Posterior vena cava (tissue), 2 donors: ENCODE data around the gene DPM3. TPM values are rescaled to one million over a fixed set of nuclear protein-coding genes. Genes with fewer than 3 reads are reported as not detected.
"Not testable (repeated sequence)": the region's sequence is repeated elsewhere in the genome, so short reads cannot be mapped to it uniquely, and the experiment has no call there.

Source experiments
- DNase-seq: peaks from one replicate; pipeline ENCODE4 v3.0.0-alpha.2; 2020; ENCODE audit warnings: low spot score
- intact Hi-C, 2 donors: fragments of 100-400 bp; cut with DNase I; formaldehyde crosslinking; loops; one replicate each; pipeline versions ENCODE4 v1.14.1 to v1.14.2; 2022 to 2023
- total RNA-seq, 2 donors: library from RNA; stranded (reverse); fragmentation: NEBNext Ultra II Directional; extraction: Animal tissue kit (Norgen Biotek cat#: 25700); gene quantifications; one replicate each; pipeline ENCODE4 v1.2.1, GENCODE V29; 2021
- donor health status: DM: yes; HTN: yes; CAD: no.
- donor health status: DM: yes; HTN: yes; CAD: no.

Gene DPM3
- total RNA-seq, 2 donors from 2014 or later, result 53.1 to 75.2 TPM

DNA sequence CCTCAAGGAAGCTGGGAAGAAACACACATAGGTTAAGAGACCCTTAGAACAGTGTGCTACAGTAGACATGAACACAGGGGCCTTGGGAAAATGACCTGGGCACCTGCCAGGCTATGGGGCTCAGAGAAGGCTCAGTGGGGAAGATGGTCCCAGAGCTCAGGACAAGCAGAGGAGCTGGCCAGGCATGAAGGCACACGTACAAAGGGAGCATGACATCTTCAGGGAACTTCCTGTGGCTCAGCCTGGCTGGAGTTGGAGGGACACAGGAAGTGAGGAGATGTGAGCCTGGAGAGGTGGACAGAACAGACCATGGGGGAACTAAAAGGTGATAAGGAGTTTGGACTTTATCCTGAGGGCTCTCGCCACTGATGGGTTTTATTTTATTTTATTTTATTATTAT lies 8.5 kb downstream of the DPM3 start:
- DNase-seq, result no peak
- intact Hi-C loops, result no loop called here

DNA sequence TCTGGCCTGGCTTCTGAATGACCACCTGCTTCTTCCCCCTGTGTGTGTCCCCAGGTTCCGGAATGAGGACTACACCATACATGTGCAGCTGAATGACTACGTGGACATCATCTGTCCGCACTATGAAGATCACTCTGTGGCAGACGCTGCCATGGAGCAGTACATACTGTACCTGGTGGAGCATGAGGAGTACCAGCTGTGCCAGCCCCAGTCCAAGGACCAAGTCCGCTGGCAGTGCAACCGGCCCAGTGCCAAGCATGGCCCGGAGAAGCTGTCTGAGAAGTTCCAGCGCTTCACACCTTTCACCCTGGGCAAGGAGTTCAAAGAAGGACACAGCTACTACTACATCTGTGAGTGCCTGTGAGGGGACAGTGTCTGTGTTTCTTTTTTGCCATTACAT lies 9.0 kb downstream of the DPM3 start:
- intact Hi-C loops, result no loop called here
- DNase-seq, result no peak

DNA sequence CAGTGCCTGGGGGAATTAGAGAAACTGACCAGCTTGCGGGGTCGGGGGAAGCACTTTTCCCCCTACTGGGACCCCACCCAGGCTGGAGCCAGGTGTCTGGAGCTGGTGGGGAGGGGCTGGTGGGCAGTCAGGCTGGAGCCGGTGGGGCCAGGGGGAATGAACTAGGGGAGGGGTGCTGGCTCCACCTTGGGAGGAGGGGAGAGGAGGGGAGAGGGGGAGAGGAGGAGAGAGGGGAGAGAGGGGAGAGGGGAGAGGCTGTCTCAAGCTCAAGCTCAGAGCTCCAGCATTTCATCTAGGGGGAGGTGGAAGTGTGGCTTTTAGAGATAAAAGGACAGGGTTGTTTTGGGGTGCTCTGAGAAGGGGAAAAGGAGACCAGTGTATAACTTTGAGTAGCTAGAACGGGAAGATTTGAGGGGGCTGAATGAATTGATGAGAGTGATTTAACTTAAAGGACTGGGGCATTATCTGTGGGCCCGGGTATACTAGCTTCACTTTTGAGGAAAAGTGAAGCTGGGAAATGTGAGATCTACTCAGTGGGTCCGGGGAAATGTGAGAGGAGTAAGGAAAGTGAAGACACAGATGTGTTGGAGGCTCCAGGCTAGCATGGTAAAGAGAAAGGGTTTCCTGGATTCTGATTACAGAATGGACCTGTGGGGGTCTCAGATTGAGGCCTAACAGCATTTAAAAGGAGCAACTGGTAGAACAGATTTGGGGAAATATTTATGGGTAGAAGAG lies 9.9 kb downstream of the DPM3 start:
- DNase-seq, result no peak
- intact Hi-C loops, result no loop called here

DNA sequence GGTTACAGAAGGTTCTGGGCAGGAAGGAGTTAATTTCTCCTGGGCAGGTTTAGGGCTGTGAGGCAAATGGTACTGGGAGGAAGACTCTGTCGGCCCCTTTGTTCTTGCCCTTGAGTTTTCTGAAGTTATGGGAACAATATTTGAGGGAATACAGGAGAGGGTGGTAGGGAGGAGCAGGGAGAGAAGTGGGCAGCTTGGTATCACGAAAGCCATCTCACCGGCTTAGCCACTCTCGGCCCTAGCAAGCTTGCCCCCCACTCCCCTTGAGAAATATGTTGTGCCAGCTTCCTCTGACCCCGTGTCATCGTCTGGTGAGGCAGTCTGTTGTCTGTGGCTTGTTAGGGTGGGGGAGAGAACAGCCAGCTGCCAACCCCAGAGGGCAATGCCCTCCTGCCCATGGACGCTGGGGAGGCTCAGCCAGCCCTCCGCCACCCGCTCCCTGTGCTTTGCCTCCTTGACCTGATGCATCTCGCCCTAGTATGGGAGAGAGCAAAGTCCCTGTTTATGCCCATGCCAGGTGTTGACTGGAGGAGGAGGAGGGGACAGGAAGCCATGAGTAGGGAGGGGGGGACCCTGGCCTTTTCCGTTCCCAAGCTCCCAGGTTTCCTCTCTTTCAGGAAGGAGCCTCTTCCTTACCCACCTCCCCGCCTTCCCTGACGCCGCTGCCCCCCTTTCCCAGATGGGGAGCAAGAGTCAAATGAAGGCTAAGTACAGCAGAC lies 11.4 kb downstream of the DPM3 start:
- intact Hi-C loops, result loop anchor here (1.0 to 5.0 kb wide), 2 partner anchors 37 kb away; no protein-coding TSS in a partner anchor
- no peak for DNase-seq

DNA sequence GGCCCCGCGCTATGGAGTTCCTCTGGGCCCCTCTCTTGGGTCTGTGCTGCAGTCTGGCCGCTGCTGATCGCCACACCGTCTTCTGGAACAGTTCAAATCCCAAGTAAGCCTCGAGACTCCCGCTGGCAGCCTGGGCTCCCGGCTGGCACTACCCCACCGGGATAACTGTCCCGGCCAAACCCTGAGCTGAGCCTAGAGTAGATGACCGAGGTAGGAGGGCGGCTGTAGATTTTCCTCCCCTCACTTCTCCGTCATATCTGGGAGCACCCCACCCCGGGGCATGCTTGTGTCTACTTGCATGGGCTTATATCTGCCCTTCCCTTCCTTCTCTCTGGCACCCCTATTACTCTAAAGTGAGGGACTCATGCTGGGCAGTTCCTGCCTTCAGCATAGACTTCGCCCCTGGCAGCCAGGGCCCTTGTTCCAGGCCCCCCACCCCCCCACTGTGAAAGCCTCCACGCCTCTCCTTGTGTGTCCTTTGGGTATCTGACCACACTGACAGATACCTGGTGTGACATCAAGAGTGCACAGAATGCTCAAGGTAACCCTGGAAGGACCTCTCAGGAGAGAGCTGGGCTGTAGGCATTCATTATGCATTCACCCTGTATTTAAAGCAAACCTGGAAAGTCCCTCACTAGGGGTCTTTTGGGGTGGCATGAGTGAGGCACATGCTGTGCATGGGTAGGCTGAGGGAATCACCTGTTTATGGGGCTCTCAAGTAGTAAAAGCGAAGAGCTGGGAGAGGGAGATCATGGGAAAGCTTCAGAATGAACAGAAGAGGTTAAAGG lies 12.2 kb downstream of the DPM3 start:
- DNase-seq, result no peak
- intact Hi-C loops, result loop anchor here (1.0 to 5.0 kb wide), 2 partner anchors 36 kb away; no protein-coding TSS in a partner anchor

DNA sequence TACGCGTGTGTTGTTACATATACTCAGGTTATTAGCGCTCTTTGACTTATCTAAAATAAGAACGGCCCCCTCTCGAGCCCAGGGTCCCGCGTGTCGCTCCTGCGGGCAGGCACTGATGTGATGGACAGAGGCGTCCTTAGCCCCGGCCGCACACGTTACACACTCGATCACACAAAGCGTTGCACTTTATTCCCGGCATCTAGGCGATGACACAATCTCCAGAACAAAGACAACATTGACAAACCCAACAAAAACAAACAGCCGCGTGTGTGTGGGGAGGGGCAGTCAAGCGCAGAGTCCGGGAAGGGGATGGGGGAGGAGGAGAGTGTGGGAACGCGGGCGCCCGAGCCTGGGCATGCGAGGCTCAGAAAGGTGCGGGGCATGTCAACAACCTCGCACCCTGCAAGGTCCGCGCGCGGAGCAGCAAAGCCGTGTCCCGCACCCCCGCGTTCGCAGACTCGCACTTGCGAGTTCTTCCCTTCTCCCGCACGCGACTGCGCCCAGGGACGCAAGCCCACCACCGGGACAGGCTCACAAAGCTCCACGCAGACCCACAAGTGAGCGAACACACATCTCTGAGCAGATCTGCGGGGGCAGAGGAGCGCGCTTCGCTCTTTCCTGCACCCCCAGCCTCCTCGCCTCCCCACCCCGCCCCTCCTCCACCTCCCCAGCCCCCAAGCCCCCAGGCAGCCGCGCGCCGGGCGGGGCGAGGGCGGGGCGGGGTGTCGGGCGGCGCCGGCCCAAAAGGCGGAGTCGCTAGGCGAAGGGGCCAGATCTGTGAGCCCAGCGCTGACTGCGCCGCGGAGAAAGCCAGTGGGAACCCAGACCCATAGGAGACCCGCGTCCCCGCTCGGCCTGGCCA lies 13.0 kb downstream of the DPM3 start, which contains the start of gene EFNA1:
Gene EFNA1, plus strand, starts transcription at position 772 of the 862 bp plus-strand sequence. CDS start 102 bp downstream, outside the sequence.
- DNase-seq, result peak; percentile 87
- intact Hi-C loops, result loop anchor here in 1 of 2 donors (5.0 kb wide), 1 partner anchor 35 kb away; no protein-coding TSS in a partner anchor

DNA sequence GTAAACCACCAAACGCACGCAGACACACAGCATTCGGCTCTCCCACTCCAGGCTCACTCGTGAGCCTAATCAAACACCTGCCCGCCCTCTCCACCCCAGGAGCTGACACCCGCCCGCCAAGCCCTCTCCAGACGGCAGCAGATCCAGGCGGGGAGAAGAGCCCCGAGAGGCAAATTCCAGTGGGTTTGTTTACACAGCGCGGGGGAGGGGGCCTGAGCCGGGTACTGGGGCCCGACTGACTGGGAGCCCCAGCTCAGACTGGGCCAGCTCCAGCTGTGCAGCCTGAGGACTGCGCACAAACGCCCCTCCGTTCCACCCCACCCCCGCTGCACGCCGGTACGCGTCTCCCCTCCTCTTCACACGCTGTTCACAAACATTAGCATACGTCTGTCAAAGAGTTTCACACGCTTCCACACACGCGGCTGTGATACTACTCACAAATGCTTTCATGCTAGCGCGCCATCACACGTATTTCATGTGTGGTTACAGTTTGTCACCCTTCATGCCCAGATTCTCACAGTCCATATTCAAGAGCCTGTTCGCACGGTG lies 13.7 kb downstream of the DPM3 start:
- intact Hi-C loops, result loop anchor here in 1 of 2 donors (5.0 kb wide), 1 partner anchor 34 kb away; no protein-coding TSS in a partner anchor
- DNase-seq, result no peak

DNA sequence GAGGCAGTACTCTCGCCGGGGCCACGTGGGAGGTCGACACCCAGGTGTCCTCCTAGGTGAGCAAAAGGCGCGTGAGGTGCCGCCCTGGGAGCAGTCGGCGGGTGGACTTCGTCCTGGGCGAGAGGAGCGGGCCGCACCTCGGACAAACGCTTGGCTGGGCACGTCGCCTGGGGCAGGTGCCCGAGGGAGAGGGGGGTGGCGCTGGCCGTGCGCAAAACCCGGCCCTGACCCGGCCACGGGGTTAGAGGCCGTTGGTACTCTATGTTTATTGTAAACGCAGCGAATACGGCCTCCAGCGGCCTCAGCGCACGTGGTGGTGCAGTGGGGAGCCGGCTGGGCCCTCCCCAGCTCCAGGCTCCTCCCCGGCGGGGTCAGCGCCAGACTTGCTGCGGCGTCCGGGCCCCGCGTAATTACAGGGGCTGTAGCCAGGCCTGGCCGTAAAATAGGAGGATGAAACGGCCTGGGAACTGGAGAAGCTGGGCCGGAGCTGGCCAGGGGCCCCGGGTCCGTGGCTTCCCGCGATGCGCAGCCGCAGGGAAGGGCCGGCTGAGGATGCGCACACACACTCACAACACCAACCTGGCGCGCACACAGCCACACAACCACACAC lies 14.3 kb downstream of the DPM3 start:
- intact Hi-C loops, result loop anchor here in 1 of 2 donors (5.0 kb wide), 1 partner anchor 34 kb away; no protein-coding TSS in a partner anchor
- peak; percentile 86 for DNase-seq

DNA sequence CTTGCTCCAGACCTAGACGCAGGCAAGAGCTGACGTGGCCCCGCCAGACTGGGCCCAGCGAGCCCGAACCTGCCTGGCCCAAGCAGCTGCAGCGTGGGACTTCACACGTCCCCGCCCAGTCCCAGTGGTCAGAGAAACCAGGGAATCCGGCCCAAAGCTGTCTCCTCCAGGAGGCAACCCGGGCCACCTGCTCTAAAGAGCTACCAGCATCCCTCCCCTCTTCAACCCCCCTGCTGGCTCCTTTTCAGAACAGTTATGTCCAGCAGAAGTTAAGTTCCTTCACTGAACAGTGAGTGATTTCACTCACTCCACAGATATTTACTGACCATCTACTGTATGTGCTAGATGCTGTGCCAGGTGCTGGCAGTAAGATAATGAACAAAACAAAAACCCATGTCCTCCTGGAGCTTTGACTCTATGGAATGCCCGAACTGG lies 14.8 kb downstream of the DPM3 start:
- intact Hi-C loops, result loop anchor here in 1 of 2 donors (5.0 kb wide), 1 partner anchor 33 kb away; no protein-coding TSS in a partner anchor
- no peak for DNase-seq

DNA sequence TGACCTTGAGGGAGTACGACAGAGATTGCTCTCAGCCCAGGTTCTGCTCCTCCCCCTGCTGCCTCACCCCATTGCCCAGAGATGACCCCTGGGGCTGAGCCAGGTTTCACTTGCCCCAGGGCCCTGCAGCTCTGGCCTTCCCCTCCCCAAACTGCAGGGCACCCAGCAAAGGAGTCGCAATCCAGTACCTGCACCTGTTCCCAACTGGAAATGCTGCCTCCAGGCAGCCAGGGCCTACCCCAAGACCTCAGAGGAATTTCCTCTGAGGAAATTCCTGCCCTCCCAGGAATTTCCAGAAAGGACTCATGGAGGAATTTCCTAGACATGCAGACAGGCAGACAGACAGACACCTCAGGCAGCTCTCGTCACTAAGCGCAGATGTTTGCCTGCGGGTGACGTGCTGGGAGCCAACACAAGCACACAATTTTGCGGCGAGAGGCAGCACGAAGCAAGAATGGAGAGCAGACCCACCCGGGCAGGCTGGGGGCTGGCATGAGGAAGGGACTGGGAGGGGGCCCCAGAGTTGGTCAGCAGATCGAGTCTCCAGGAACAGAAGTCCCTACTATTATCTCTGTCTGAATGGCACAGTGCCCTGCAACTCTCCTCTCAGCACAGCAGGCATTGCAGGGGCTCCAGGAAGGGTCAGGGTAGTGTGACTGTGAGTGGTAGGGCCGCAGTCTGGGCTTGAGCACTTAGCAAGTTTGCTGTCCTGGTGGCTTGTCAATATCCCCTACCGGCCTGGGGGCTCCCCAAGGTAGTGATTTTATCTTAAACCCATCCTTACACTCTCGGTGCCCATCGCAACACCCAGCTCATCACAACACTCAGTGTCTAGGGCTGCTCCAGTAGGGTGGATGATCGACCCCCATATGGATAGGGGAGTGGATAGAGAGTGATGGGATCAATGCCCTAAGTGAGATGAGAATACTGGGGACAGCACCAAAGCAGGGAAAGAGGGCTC lies 15.5 kb downstream of the DPM3 start:
- intact Hi-C loops, result loop anchor here in 1 of 2 donors (5.0 kb wide), 1 partner anchor 32 kb away; no protein-coding TSS in a partner anchor
- no peak for DNase-seq

DNA sequence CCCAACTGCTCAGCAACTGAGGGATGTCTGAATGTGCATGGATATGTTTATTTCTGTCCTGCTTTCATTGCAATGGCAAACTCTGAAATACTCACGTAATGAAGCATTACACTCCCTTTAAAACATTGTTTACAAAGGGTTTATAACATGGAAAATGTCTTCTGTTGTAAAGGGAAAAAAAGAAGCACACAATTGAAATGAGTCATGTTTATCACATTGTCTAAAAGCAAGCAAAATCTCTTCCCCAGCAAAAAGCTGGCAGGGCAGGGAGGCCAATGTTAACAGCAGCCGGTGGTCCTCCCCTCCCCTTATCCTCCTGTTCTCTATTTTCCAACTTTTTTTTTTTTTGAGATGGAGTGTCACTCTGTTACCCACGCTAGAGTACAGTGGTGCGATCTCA lies 16.5 kb downstream of the DPM3 start:
- DNase-seq, result no peak
- intact Hi-C loops, result no loop called here

DNA sequence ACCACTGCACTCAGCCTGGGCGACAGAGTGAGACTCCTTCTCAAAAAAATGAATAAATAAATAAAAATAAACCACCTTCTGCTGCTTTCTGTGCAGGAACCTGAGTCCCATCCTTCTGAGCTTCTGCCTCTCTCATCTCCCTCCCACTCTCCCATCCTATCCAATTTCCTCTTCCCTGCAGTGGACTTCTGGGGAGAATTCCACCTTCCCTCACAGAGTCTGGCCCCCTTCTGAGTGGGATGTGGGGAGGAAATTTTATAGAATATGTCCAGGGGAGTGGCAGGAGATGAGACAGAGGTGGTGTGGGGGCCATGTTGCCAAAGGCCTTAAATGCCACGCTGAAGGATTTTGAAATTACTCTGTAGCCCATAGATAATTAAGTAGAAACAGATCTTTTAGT lies 18.0 kb downstream of the DPM3 start:
- intact Hi-C loops, result no loop called here
- DNase-seq, result no peak

DNA sequence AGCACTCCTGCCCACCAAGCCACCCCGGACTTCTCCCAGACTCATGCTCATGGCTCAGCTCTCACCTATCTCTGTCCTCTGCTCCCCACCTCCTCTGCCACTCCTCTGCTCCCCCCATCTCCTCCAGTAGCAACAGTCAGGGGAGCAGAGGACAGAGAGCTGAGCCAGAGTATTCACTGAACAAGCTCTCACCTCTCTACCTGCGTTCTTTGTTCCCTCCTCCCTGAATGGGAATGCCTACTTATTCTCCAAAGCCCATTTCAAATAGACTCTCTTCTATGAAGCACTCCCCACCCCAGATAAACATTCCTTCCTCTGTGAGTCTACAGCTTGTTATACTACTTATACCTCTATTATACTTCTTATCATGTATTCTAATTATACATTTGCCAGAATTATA lies 19.1 kb downstream of the DPM3 start:
- intact Hi-C loops, result no loop called here
- no peak for DNase-seq

DNA sequence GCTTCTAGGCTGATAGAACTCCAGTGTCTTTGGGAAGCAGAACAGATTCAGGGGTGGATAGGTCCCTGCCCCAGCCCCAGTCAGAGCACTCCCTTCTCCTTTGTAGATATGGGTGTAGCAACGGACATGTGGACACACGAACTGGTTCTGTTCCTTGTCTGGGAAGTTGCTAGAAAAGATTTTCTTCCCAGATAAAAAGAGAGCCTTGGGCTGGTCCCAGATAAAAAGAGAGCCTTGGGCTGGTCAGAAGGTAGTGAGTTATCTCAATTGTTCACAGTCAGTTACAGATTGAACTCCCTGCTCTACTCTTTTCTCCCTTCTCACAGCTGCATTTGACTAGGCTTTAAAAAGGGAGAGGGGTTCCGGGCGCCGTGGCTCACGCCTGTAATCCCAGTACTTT lies 20.1 kb downstream of the DPM3 start:
- intact Hi-C loops, result no loop called here
- no peak for DNase-seq

DNA sequence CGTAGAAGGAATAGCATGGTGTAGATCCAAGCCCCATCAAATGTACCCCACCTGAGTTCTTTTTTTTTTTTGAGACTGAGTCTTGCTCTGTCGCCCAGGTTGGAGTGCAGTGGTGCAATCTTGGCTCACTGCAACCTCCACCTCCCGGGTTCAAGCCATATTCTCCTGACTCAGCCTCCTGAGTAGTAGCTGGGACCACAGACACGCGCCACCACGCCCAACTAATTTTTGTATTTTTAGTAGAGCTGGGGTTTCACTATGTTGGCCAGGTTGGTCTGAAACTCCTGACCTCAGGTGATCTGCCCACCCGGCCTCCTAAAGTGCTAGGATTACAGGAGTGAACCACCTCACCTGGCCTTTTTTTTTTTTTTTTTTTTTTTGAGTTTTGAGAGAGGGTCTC lies 22.2 kb downstream of the DPM3 start:
- intact Hi-C loops, DNase-seq: not testable (repeated sequence)

DNA sequence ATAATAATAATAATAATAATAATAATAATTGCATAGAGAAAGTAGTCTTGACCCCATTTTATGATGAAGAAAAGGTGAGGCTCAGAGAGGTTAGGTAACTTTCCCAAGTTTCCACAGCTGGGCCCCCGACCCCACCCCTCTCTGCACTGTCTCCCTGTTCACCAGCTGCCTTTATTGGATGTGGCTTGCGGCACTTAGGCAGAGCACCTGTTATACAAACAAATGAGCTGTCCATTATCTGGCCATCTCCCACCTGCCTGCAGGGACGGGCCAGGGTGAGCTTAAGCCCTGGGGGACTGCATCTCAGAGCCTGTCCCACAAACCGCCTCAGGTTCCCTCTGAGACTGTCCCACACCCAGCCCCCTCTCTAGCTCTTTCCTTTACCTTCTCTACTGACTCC lies 22.7 kb downstream of the DPM3 start:
- intact Hi-C loops, result no loop called here
- no peak for DNase-seq
